Measurements from ENCODE around the gene PLEKHH3. TPM values are rescaled to one million over a fixed set of nuclear protein-coding genes. Genes with fewer than 3 reads are reported as not detected.

PLEKHH3 gene
- total and polyA plus RNA-seq, 10 of the 15 experiments (the other 5 are each of a cell fraction or from before 2014, with no cell fraction given): 0.31 to 38.0 (median 11.0) TPM

- no peak for TF ChIP-seq PRDM15 (CRISPR knock-in tag; IDR thresholded peaks at IDR 0.05)
- no peak for TF ChIP-seq CHD4 (IDR thresholded peaks at IDR 0.05)
- no peak for TF ChIP-seq SPI1 (IDR thresholded peaks at IDR 0.05; ENCODE audit: borderline replicate concordance, insufficient read depth, low read depth, low read length)
- TF ChIP-seq POLR2A (IDR thresholded peaks at IDR 0.05; ENCODE audit: low read depth, low read length): peak; percentile 14; the same call in 1 of the 2 replicates
- no peak for TF ChIP-seq MEF2B (IDR thresholded peaks at IDR 0.05; ENCODE audit: partially characterized antibody, poor library complexity, severe bottlenecking)
Observed at GRCh38 chr17:42704490-42704836, 27.7 kb upstream of the PLEKHH3 start (continued).

- FAIRE-seq (no peak), ATAC-seq (peak; percentile 7; the same call in 1 of the 3 replicates), DNase-seq (ENCODE audit: low read depth, low spot score) (no peak)
- Histone ChIP-seq H3K4me1 (ENCODE audit: control insufficient read depth, insufficient read depth, low read length) (peaks cover 50% of the 10 kb centered on the region), H3K4me2 (ENCODE audit: control insufficient read depth, insufficient read depth) (peak overlapping the region; percentile 31; the same call in 1 of the 2 replicates), H3K9me3 (replicated peaks; ENCODE audit: control insufficient read depth, insufficient read depth, low read length) (no peaks in the 10 kb centered on the region), H3K36me3 (ENCODE audit: control insufficient read depth in 2 of 2, insufficient read depth in 2 of 2, low read length in 1 of 2) (peaks cover 8 to 28% of the 10 kb centered on the region in 2 experiments), H3K27ac (ENCODE audit: control insufficient read depth, insufficient read depth) (peak overlapping the region; percentile 29; the same call in 1 of the 2 replicates), H3K79me2 (ENCODE audit: control insufficient read depth, insufficient read depth, low read length) (no peaks in the 10 kb centered on the region; the same call in 1 of the 2 replicates), H2AFZ (ENCODE audit: control insufficient read depth, low read depth, low read length) (no peak overlapping the region), H4K20me1 (ENCODE audit: control insufficient read depth, insufficient read depth) (no peaks in the 10 kb centered on the region), H3K27me3 (replicated peaks in 1 of 2; ENCODE audit: control insufficient read depth in 2 of 2, insufficient read depth in 2 of 2, low read length in 1 of 2) (no peaks in the 10 kb centered on the region), H3K9ac (ENCODE audit: control insufficient read depth, insufficient read depth, low read length) (no peak overlapping the region), H3K4me3 (no peak overlapping the region)
- TF ChIP-seq EED (IDR thresholded peaks at IDR 0.05; ENCODE audit: low read depth): peak; percentile 60
- no peak for TF ChIP-seq DPF2 (IDR thresholded peaks at IDR 0.05)
- TF ChIP-seq IRF4 (IDR thresholded peaks at IDR 0.05; ENCODE audit: low read depth, low read length): 0 out of 2 replicates have a peak, but pooled peaks have one; percentile 28
- TF ChIP-seq BACH1 (IDR thresholded peaks at IDR 0.05; ENCODE audit: borderline replicate concordance): no peak
- peak; percentile 91 for TF ChIP-seq SPI1 (IDR thresholded peaks at IDR 0.05; ENCODE audit: borderline replicate concordance, insufficient read depth, low read depth, low read length)
- CTCF ChIA-PET: interaction anchor here (2.9 kb wide), 1 partner anchor 124 kb away, joined by 17 read pairs; the partner anchor contains the start of gene PSMC3IP
- SMC1A ChIA-PET (ENCODE audit: uncharacterized antibody, unreplicated experiment): interaction anchor here (1.4 to 2.6 kb wide), 3 partner anchors 19 to 95 kb away, joined by 3 to 14 read pairs (median 7); partner anchors contain the start of gene PLEKHH3
- TSS peak; percentile 44 for BruUV-seq (replicated peaks)
- intact Hi-C loops (cut with micrococcal nuclease; ENCODE audit: unreplicated experiment): no loop called here
- 88% methylated on average over 10 of the region's 11 CpGs for WGBS (ENCODE audit: insufficient coverage, insufficient replicate concordance, low lambda C conversion rate, missing lambda C conversion rate)
- POLR2A ChIA-PET: interaction anchor here (1.0 kb wide), 1 partner anchor 13 kb away, joined by 3 read pairs; no protein-coding TSS in a partner anchor
- in situ Hi-C loops (cut with MboI): no loop called here
- RAD21 ChIA-PET (ENCODE audit: unreplicated experiment): no interaction called here
Observed at GRCh38 chr17:42702446-42702845, 25.7 kb upstream of the PLEKHH3 start.
